Measurements from ENCODE around the gene IFNA13. TPM values are rescaled to one million over a fixed set of nuclear protein-coding genes. Genes with fewer than 3 reads are reported as not detected.
"Not testable (repeated sequence)": the region's sequence is repeated elsewhere in the genome, so short reads cannot be mapped to it uniquely, and the experiment has no call there.

The IFNA13 gene
- total RNA-seq, 1 donor from 2014 or later = not detected

DNA sequence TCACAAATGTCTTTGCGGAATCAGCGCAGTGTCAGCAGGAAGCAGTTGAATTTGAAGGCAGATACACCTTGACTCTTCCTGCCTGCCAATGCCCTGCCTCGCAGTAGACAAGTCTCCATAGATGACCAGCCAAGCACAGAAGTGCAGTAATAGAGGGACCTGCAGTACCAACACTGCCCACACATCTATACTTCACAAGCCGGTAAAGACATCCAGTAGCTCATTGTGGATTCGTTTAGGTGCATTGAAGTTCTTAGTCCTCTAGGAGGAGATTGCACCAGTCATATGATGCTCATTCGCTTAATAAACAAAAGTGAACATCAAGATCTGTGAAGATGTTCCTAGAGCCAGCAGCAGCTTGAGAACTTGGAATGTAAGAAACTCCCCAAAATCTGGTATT, 24.4 kb upstream of the IFNA13 start:
- TF ChIP-seq, protein P1, sequence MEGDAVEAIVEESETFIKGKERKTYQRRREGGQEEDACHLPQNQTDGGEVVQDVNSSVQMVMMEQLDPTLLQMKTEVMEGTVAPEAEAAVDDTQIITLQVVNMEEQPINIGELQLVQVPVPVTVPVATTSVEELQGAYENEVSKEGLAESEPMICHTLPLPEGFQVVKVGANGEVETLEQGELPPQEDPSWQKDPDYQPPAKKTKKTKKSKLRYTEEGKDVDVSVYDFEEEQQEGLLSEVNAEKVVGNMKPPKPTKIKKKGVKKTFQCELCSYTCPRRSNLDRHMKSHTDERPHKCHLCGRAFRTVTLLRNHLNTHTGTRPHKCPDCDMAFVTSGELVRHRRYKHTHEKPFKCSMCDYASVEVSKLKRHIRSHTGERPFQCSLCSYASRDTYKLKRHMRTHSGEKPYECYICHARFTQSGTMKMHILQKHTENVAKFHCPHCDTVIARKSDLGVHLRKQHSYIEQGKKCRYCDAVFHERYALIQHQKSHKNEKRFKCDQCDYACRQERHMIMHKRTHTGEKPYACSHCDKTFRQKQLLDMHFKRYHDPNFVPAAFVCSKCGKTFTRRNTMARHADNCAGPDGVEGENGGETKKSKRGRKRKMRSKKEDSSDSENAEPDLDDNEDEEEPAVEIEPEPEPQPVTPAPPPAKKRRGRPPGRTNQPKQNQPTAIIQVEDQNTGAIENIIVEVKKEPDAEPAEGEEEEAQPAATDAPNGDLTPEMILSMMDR (conservative IDR thresholded peaks at IDR 0.05; ENCODE audit: low read depth, low read length) = peak; percentile 57
- DNase-seq (ENCODE audit: low read depth) = peak; percentile 36
- H3K4me3 ChIP-seq (ENCODE audit: low read depth, low read length) = no peak overlapping the region

DNA sequence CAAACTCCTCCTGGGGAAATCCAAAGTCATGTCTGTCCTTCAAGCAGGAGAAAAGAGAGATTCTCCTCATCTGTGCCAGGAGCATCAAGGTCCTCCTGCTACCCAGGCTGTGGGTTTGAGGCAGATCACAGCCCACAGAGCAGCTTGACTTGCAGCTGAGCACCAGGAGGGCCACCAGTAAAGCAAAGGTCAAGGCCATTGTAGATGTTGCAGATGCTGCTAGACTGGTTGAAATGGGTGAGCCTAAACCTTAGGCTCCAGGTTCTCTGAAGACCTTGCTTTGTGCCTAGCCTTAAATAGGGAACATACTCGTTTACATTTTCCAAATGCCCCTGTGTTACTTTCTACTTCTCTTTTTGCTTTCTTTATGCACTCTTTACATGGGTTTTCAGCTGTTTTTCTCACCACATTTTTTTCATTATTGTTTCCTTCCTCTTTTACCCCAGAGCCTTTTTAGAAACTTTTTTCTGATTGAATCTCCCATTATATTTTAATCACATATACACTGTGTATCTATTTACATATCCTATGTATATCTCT, 17.3 kb upstream of the IFNA13 start, which contains the start of gene IFNA2:
IFNA2 (minus strand) TSS at position 268 of the 540 bp plus-strand sequence; CDS start at position 199, 69 bp downstream.
- TF ChIP-seq, protein P1 (conservative IDR thresholded peaks at IDR 0.05; ENCODE audit: low read depth, low read length) = no peak
- H3K4me3 ChIP-seq (ENCODE audit: low read depth, low read length) = no peak within 1 kb of the TSS
- DNase-seq (ENCODE audit: low read depth) = no peak

DNA sequence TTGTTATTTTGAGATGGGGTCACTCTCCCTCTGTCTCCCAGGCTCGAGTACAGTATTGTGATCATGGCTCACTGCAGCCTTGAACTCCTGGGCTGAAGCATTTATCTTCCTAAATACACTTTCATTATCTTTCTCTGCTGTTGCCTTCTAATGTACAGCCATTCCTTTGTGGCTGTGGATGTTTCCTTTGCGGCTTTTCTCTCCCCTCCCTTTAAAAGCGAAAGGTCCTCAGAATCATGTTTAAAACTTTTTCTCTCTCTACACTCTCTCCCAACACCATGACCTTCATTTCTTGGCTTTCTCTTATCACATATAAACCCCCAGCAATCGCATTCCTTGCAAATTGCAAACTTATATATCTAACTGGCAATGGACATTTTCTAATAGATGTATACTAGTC, 15.8 kb upstream of the IFNA13 start:
- TF ChIP-seq, protein P1 (conservative IDR thresholded peaks at IDR 0.05; ENCODE audit: low read depth, low read length) = no peak
- H3K4me3 ChIP-seq (ENCODE audit: low read depth, low read length) = no peak overlapping the region
- no peak for DNase-seq (ENCODE audit: low read depth)

DNA sequence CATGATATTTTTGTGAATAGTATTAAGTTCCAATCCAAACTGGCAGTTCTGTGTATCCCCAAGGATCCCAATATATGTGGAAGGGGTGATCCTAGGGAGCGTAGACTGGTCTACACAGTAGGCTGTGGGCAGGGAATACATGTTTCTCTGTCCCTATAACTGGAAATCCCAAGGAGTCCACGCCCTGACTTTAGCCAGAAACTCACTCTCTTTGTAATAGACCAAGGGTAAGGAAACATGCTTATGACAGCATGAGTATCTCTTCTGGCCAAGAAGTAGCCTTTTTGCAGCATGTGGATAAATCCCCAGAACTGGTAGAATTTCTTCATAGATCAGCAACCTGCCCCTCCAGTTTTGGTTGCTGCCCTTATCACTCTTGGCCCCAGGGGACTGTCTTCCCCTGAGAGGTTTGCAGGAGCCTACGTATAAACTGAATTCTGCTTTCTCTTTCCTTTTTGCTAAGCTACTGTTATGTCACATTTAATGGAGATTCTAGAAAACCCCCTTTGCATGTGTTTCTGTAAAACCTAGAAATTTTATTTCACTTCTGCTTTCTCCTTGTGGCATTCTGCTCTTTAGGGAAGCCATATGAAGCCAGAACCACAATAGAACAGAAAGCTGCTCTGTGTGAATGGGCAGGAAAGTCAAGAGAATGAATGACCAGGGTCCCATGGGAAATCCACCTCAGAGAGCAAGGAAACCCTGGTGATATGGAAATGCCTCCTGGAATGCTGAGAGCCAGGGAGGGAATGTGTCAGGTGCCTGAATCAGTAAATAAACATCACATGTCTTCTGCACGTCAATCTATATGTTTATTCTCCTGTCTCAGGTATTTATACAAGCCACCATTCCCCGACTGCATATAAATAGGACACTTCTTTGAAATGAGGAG, 13.8 kb upstream of the IFNA13 start:
- TF ChIP-seq, protein P1 (conservative IDR thresholded peaks at IDR 0.05; ENCODE audit: low read depth, low read length) = no peak
- H3K4me3 ChIP-seq (ENCODE audit: low read depth, low read length) = no peak overlapping the region
- DNase-seq (ENCODE audit: low read depth) = no peak

DNA sequence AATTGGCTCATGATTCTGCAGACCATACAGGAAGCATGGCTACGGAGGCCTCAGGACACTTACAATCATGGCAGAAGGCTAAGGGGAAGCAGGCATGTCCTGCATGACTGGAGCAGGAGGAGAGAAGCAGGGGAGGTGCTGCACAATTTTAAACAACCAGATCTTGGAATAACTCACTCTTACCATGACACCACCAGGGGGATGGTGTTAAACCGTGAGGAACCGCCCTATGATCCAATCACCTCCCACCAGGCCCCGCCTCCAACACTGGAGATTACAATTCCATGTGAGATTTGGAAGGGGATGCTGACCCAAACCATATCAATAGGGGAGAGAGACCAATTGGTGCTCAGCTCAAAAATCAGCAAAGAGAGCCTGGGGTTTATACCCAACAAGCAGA, 3.6 kb upstream of the IFNA13 start:
- H3K4me3 ChIP-seq (ENCODE audit: low read depth, low read length); DNase-seq (ENCODE audit: low read depth): not testable (repeated sequence)

DNA sequence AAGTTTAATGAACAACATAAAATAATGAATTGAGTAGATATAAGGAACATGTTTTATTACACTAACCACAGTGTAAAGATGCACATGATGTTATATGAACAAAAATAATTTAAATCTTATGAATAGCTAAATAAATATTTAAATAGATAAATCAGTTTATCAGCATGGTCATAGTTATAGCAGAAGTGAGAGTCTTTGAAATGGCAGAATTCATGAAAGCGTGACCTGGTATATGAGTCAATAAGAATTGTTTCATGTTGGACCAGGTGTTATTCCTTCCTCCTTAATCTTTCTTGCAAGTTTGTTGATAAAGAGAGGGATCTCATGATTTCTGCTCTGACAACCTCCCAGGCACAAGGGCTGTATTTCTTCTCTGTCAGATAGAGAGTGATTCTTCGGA, 688 bp downstream of the IFNA13 start:
- not testable (repeated sequence) for DNase-seq (ENCODE audit: low read depth); H3K4me3 ChIP-seq (ENCODE audit: low read depth, low read length)

DNA sequence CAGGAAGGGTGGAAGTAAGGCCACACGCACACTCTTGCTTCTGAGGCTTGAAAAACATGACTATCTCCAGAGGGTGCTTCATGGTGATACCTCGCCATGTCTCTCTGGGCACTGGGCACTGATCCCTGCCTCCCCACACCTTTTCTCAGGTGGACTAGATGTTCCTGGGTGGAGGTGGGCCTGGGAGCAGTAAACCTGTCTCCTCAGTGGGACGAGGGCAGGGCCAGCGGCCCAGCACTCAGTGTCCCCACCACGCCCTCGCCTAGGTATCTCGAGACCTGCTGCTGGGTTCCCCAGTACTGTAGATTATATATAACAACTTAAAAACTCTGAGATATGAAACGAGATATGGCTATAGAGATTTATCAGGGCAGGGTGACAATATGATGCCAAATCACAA, 5.6 kb downstream of the IFNA13 start:
- DNase-seq (ENCODE audit: low read depth) = no peak
- TF ChIP-seq, protein P1 (conservative IDR thresholded peaks at IDR 0.05; ENCODE audit: low read depth, low read length) = no peak
- no peak overlapping the region for H3K4me3 ChIP-seq (ENCODE audit: low read depth, low read length)
